GM13976 (cell line): Measurements from ENCODE around the gene RAB15.

Source experiments
- DNase-seq: peaks from one replicate; pipeline ENCODE4 v3.0.0; 2012; ENCODE audit warnings: low spot score
- in situ Hi-C: fragments of 300-500 bp; cut with MboI; formaldehyde crosslinking; loops from one replicate; pipeline ENCODE4 v1.12.0; 2022; ENCODE audit warnings: low sequenced_read_pairs, mixed read lengths, inconsistent platforms; ENCODE audit not compliant: unreplicated experiment
- TF ChIP-seq, protein P1 (sequence below): IDR thresholded peaks from 2 replicates; pipeline ENCODE4 v1.5.1; 2012; ENCODE audit warnings: borderline replicate concordance, mild to moderate bottlenecking; ENCODE audit not compliant: insufficient read depth; ENCODE audit errors: extremely low read depth, missing control alignments, control extremely low read depth

RAB15 gene

DNA sequence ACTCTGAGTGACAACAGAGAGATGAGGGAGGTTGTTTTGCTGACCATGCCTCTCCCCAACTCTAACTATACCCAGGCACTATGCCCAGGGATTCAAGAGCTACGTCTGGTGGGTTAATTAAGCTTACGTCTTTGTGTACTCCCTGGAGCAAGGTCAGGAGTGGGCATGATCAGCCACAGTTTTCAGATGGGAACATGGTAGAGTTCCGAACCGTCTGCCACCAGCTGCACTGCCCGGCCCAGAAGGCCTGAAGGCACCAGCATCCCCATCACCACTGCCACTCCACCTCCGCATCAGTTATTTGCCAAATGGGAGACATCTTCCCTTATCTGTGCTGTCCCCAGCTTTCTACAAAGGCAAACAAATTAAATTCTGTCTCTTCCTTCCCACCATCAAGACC is 18.5 kb downstream of the RAB15 start:
- in situ Hi-C loops: no loop called here
- TF ChIP-seq, protein P1, sequence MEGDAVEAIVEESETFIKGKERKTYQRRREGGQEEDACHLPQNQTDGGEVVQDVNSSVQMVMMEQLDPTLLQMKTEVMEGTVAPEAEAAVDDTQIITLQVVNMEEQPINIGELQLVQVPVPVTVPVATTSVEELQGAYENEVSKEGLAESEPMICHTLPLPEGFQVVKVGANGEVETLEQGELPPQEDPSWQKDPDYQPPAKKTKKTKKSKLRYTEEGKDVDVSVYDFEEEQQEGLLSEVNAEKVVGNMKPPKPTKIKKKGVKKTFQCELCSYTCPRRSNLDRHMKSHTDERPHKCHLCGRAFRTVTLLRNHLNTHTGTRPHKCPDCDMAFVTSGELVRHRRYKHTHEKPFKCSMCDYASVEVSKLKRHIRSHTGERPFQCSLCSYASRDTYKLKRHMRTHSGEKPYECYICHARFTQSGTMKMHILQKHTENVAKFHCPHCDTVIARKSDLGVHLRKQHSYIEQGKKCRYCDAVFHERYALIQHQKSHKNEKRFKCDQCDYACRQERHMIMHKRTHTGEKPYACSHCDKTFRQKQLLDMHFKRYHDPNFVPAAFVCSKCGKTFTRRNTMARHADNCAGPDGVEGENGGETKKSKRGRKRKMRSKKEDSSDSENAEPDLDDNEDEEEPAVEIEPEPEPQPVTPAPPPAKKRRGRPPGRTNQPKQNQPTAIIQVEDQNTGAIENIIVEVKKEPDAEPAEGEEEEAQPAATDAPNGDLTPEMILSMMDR: no peak

DNA sequence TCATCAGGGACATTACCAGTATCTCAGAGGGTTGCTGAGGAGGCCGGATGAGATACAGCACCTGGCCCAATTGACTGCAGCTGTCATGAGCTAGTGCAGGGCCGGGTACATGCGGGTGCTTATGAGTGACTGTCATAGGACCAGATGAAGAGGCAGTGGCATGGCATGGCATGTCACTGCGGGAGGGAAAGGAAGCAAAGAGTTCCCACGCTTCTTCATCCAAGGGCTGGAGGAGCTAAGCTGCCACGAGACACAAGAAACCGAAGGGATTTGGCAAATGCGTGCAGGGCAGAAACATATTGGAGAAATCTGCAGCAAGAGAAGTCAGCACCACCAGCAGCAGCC is 18.9 kb downstream of the RAB15 start:
- in situ Hi-C loops: no loop called here
- TF ChIP-seq, protein P1: no peak
- DNase-seq: no peak

More for the DNA sequence above, 18.5 kb downstream of the RAB15 start:
- DNase-seq: no peak

DNA sequence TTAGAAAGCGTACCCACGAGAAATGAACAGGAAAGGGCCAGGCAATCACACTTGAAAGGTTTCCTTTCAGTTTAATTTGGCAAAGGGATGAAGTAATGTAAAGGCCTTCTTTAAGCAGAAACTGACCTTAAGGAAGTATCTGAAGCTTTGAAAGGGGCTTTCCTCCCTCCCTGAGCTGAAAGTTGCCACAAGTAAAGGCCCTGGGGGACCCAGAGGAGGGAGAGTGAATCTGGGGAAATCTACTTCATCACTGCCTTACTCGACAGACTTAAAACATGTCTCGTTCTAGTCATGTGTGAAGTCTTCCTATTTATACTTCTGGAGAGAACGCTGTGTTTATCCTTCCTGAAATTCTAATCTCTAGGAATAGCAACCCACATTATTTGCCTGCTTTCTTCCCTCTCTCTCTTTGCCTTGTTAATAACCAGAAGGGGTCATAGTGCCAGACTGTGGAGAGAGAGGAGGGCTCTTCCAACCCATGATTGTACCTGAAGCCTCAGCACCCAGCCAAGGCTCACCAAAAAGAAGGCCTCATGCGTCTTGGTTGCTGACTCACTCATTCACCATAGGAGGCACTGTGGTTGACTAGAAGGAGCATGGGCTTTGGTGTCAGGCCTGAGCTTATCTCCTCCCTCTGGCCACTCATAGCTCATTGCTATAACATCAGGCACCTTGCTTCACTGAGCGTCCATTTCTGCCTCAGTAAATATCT is 19.4 kb downstream of the RAB15 start:
- peak; percentile 82 for DNase-seq
- in situ Hi-C loops: no loop called here
- TF ChIP-seq, protein P1: peak; percentile 16

DNA sequence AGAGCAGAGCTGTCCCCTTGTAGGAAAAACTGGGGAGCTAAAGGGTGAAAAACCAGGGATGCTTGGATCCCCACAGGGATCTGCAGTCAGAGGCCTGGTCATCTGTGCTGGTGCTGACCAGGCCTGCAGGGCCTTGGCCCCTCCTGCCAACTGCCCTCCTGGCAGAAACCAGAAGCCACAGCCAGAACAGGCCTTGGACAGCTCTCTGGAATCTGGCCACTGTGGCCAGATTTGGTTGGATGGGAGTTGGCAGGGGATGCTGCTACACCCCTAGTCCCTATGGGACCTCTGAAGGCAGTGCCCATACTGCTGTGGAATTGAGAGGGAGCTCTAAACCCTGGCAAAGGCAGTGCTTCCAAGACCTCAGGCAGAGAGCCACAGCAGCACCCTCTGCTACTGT is 20.4 kb downstream of the RAB15 start:
- in situ Hi-C loops: no loop called here
- TF ChIP-seq, protein P1: no peak
- no peak for DNase-seq

DNA sequence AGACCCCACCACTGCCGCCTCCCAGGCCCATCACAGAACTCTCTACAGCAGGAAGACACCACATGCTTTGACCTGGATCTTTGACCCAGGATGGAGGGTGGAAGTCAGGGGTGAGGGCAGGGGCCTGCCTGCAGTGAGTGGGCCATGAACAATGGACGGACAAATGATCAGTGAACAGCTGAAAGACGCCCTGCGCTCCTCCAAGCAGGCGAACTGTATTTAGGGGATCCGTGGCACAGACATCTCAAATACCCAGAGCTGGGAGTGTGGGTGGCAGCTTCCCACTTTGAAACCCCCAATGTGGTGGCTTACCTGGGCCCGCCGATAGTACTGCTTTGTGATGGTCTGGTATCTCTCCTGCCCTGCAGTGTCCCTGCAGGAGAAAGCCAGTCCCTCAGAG is 20.8 kb downstream of the RAB15 start:
- TF ChIP-seq, protein P1: no peak
- in situ Hi-C loops: no loop called here
- no peak for DNase-seq

DNA sequence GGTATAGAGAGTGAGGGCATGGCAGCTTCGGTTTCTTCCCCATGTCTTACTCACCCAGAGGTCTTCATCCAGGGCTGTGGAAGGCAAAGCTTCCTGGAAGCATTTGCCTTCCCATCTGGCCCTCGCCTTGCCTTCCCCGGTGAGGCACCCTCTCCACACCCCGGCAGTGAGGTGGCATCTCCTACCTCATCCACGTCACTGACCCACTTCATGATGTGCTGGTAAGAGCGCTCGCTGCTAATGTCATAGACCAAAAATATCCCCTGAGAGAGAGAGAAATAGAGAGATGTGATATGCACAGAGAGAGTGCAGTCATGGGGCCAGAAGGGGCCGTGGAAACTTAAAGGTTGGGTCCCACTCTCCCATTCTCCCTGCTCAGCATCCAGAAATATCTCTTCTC is 21.2 kb downstream of the RAB15 start:
- in situ Hi-C loops: no loop called here
- TF ChIP-seq, protein P1: no peak
- DNase-seq: no peak
